DMS 273 treated with DMSO at 0.1 percent for 48 hours (cell line): ENCODE data around the gene TLR5.
A peak's percentile ranks its signal among the peaks of the same experiment; 100 is the strongest.

ENCODE experiments used
- DNase-seq: peaks from one replicate; lab custom pipeline; 2025; lab: John Stamatoyannopoulos, UW

The TLR5 gene

DNA sequence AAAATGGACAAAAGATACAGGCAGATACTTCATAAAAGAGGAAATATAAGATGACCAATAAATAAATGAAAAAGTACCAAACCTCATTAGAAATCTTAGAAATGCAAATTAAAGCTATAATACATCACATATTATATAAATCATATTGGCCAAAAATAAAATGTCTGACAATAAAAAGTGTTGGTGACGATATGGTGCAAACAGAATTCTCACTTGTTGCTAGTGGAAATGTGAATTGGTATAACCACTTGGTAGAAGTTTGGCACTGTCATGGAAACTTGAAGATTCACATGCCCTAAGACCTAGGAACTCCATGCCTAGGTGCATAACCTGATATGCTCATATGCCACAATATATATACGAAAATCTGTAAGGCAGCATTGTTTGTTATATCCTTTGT, 4.4 kb upstream of the TLR5 start:
- no peak for DNase-seq

DNA sequence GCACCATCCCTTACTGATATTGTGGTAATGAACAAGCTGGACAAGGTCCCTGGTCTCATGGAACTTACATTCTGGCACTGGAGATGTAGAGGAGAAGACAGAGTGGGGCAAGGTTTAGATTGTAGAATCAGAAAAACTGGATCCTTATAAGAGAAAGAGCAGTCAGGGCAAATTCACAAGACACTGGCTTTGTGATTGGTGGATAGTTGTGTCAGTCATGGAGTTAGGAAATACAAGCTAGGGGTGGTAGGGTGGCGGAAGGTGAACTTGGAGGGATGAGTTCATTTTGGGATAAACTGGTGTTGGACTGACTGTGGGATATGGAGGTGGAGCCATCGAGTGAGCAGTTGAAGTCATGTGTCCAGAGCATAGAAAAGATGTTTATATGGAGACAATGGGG, 3.7 kb upstream of the TLR5 start:
- no peak for DNase-seq

DNA sequence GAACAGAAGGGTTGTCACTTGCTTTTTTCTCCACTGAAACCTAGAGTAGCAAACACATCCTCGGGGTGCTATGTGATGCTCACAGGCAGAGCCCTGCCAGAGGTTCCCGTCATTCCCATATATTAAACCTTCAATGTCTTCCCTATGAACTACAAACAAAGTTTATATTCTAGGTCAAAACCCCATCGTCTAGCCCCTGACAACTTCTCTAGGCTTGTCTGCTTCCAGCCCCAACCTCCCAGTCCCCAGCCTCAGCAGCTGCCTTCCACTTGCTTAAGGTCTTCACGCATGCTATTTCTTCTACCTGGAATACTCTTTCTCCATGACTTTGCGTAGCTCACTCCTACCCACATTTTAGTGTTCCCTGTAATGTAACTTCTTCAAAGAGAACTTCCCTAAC, 1.9 kb upstream of the TLR5 start:
- DNase-seq = no peak

- no peak for DNase-seq
Measured at GRCh38 chr1:223144431-223144830, 1.4 kb upstream of the TLR5 start.

DNA sequence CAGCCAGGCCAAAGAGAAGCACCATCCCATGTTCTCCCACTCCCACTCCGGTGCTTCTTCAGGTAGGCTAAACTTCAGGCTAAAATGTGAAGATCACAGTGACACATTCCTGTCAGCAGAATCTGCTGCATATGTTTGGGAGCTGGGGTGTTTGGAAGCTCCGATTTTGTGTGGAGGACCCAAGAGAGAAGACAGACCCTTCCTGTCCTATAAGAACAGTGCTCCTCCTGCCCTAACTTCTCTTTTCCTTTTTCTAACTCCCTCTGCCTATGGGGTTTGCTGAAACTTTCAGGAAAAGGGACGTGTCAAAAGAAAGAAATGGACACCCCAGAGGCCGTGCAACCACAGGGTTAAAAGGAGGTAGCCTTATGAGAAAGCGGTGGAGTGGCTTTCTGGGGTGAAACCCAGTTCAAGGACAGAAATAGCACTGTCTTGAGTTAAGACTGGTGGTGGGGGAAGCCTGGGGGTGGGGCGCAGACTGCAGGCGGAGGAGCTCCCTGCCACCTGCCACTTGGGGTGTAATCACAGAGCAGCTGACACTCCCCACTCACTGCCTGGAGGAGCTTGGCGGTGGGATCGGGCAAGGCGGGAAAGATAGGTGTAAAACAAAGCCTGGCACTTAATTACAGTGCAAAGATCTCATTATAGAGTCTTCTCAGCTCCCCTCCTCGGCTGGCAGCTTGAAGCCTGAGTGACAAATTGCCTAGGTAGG, 645 bp upstream of the TLR5 start:
- peak; percentile 7 for DNase-seq

- DNase-seq = no peak
Measured at GRCh38 chr1:223142269-223142668, 779 bp downstream of the TLR5 start.

GRCh38 chr1:223140611-223141405, 2.2 kb downstream of the TLR5 start:
- DNase-seq = peak; percentile 29

GRCh38 chr1:223137455-223138085, 5.5 kb downstream of the TLR5 start:
- no peak for DNase-seq

GRCh38 chr1:223136086-223136485, 7.0 kb downstream of the TLR5 start:
- DNase-seq = no peak

DNA sequence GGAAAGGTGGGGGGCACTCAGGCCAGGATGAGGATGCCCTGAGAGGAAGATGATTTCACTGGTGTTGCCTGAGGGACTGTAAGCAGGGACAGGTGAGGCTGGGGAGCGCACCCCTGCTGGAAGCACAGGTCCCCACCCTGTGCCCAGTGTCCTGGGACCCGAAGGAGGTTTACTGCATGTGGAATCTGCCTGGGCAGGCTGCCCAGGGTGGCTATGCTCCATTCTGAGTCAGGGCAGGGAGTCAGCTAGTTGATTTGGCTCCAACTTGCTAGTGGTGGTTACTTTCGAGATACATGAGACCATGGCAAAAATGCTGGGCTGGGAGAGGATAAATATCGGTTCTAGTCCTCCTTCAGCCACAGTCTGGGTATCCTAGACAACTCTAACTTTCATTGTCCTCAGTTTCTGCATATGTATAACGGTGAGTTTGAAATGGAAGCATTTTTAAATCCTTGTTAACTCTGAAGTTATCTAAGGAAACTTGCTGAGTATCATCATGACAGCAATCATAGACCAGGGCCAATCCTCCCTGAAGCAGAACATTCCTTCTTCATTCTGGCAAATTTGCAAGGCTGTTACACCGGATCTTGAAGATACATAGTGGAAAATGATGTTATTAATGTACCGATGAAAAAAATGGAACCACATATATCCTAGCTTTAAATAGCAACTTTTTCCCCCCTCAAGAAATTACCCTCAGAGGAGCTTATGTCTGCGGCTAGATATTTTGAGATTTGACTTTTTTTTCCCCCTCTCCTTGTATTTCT, 7.7 kb downstream of the TLR5 start:
- no peak for DNase-seq

- peak; percentile 67 for DNase-seq
Measured at GRCh38 chr1:223133824-223134435, 9.1 kb downstream of the TLR5 start.

DNA sequence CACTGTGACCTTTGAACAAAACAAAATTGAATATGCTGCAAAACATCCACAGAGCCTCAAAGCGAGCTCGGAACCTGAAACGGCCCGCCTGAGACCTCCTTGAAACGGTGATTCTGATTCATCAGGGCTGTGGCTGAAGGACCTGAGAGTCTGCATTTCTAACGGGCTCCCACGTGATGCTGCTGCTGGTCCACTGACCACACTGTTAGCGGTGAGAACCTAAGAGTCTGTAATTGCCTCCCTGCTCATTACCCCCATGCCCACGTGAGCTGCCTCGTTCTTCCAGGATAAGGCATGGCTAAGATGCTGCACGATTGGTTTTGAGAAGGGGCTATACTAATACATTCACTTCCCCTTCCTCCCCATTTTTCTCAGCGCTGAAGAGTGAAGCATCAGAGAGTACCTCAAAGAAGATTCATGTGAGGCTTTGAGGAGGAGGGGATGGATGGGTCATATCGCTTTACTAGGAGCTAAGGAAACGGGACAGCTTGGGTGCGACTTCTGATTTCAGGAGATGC, 9.7 kb downstream of the TLR5 start:
- DNase-seq = no peak

GRCh38 chr1:223129229-223129901, 13.7 kb downstream of the TLR5 start:
- no peak for DNase-seq

DNA sequence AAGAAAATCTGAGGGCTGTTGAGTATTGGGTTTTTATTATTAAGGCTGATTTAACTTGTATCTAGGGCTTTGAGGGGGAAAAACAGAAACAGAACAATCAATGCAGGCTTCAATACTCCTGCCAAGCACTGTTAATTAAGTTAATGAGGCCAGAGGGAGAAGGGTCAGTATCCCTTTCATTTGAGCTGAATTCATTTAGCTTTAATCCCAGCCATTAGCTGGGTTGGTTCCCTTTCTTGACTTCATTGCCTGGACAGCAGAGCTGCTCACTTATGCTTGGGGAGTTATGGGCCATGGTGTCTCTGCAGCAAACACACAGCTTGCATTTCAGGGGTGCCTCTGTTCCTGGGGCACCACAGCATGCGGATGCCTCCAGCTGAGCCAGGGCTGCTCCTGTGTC, 16.3 kb downstream of the TLR5 start:
- no peak for DNase-seq

DNA sequence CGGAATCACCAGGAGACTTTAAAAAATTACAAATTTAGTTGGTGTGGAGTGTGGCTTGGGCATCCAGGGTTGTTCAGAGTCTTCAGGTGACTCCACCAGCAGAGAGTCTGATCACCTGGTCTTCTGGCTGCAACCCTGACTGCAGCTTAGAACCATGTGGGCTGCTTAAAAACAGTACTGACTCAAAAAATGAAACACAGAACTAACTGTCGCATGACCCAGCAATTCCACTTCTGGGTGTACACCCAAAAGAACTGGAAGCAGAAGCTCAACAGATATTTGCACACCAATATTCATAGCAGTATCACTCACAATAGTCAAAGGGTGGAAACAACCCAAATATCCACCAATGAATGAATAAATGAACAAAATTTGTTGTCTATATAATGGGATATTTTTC, 17.3 kb downstream of the TLR5 start:
- no peak for DNase-seq

DNA sequence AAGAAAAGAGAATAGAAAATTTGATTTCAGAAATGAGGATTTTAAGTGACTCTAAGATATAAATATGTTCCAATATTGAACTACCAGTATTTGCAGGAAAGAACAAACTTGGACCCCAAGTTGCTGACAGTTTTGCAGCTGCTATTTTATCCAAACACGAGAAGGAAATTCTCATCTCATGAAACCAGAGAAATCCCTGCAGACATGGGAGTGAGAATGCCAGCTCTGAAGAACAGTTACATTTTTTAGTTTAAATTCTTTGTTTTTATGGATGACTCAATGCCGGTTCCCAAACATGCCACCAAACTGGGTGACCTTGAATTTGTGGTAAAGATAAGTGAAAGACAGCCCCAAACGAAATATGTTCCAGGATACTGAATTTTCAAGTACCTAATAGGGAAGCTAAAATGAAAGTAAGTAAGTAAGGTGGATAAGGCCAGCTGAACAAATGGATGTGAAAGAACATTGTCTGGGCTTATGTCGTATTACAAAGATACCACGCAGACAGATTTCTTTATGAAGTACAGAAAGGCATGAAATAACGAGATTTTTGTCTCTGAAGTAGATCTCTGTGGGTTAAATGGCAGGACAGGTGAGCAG, 19.9 kb downstream of the TLR5 start:
- DNase-seq = no peak

DNA sequence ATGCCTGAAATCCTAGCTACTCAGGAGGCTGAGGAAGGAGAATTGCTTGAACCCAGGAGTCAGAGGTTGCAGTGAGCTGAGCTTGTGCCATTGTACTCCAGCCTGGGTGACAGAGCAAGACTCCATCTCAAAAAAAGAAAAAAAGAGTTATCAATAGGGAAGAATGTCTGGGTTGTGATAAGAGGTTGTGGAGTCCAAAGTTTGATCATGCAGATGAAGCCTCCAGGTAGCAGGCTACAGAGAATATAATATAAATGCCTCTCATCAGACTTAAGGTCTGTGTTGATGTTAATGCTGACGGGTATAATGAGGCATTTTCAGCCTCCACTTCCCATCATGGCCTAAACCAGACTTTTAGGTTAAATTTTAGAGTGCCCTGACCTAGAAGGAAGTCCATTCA, 24.6 kb downstream of the TLR5 start:
- no peak for DNase-seq

GRCh38 chr1:223116950-223117349, 26.1 kb downstream of the TLR5 start:
- no peak for DNase-seq

DNA sequence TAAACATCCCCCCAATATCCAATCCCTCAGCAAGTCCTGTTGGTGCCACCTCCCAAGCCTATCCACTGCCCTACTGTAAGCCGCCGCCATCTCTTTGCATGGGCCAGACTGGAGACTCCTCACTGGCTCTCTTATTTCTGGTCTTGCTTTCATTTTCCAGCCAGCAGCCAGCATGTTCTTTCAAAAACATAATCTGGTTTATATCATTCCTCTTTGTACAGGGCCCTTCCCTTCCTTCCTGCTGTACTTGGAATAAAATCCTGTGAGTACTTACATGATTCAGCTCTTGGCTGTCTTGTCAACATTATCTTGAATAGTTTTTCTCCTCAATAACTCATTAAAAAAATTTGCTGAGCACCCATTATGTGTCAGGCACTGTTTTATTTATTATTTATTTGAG, 28.2 kb downstream of the TLR5 start:
- DNase-seq = no peak

DNA sequence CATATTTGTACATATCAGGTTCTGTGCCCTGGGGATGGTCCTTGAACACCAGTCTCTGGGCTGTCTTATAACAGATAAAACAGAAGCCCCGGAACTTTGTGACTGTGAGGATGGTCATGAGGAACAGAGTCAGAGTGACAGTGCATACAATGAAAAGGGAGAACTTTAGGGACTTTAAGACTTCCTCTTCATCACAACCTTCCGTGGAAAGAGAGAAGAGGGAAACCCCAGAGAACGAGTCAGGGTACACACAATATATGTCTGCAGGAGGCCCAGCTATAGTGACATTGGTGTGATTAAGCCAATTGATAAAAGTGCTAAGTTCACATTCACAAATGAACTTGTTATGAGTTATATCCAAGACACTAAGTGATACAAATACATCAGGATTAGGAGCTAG, 32.1 kb downstream of the TLR5 start:
- no peak for DNase-seq

- no peak for DNase-seq
Measured at GRCh38 chr1:223109581-223110026, 33.4 kb downstream of the TLR5 start.
